Testis (tissue), 2 donors: ENCODE measurements around the gene INTS6.

Source experiments
- CTCF ChIP-seq, 3 experiments: fragments of 450-650 bp in 2 of 3; fragments of 200-600 bp in 1 of 3; sonication (generic) in 1 of 3; IDR thresholded peaks; one replicate each; pipeline ENCODE4 v1.5.1; 2016 to 2019; ENCODE audit warnings: antibody characterized with exemption in 3 of 3, mild to moderate bottlenecking in 2 of 3, moderate library complexity in 1 of 3
- POLR2A ChIP-seq: fragments of 450-650 bp; IDR thresholded peaks from one replicate; pipeline ENCODE4 v1.6.1; 2017; ENCODE audit warnings: antibody characterized with exemption, mild to moderate bottlenecking, moderate library complexity

- TF ChIP-seq POLR2A, result no peak
- no peak for TF ChIP-seq CTCF (IDR thresholded peaks at IDR 0.05)
Observed at GRCh38 chr13:51440381-51440780, 12.5 kb downstream of the INTS6 start.
